H1 (cell line): ENCODE results near the gene C2. TPM values are rescaled to one million over a fixed set of nuclear protein-coding genes. Genes with fewer than 3 reads are reported as not detected.

Experiments used
- CTCF ChIA-PET: fragments of 300-600 bp; sonication (Branson Sonifier 250); formaldehyde crosslinking; loops from one replicate; lab custom pipeline; 2021; ENCODE audit not compliant: partially characterized antibody; lab: Charles Lee
- POLR2A ChIA-PET: fragments of 300-600 bp; sonication (Branson Sonifier 250); formaldehyde crosslinking; loops from one replicate; lab custom pipeline; 2021; ENCODE audit warnings: inconsistent platforms; ENCODE audit not compliant: partially characterized antibody; lab: Charles Lee
- DNase-seq, 2 experiments: peaks; one replicate each; pipeline versions ENCODE4 v3.0.0 to v3.0.0-alpha.2; 2010 to 2022; ENCODE audit warnings: low spot score in 2 of 2, low read depth in 1 of 2, mixed read lengths in 1 of 2
- FAIRE-seq: peaks from 2 replicates; lab custom pipeline; 2011; peaks lifted over from hg19 to GRCh38; lab: Jason Lieb, UNC
- H2AFZ ChIP-seq: 2 replicates; pipeline ENCODE4 v1.8.1; 2012; ENCODE audit warnings: low read length, inconsistent platforms
- H2AK5ac ChIP-seq: 2 replicates; pipeline ENCODE4 v1.6.1; 2013; ENCODE audit warnings: low read depth, low read length
- H2BK120ac ChIP-seq: replicated peaks from 2 replicates; pipeline ENCODE3; 2013; ENCODE audit warnings: low read depth, low read length, inconsistent platforms
- H2BK12ac ChIP-seq: 2 replicates; pipeline ENCODE4 v1.6.1; 2013; ENCODE audit warnings: low read depth, low read length
- H2BK15ac ChIP-seq: 2 replicates; pipeline ENCODE4 v1.6.1; 2013; ENCODE audit warnings: low read length
- H2BK20ac ChIP-seq: 2 replicates; pipeline ENCODE4 v1.6.1; 2013; ENCODE audit warnings: low read length
- H2BK5ac ChIP-seq: 2 replicates; pipeline ENCODE4 v1.6.1; 2013; ENCODE audit warnings: low read depth, low read length
- H3K14ac ChIP-seq: 2 replicates; pipeline ENCODE4 v1.6.1; 2013; ENCODE audit warnings: inconsistent platforms; ENCODE audit not compliant: insufficient read length
- H3K18ac ChIP-seq: 2 replicates; pipeline ENCODE4 v1.6.1; 2013; ENCODE audit warnings: low read length; ENCODE audit errors: extremely low read depth
- H3K23ac ChIP-seq: 2 replicates; pipeline ENCODE4 v1.6.1; 2013; ENCODE audit warnings: inconsistent platforms; ENCODE audit not compliant: insufficient read length
- H3K23me2 ChIP-seq: 2 replicates; pipeline ENCODE4 v1.6.1; 2013; ENCODE audit warnings: low read depth, low read length
- H3K27ac ChIP-seq: 2 replicates; pipeline ENCODE4 v1.6.1; 2011; ENCODE audit warnings: low read depth, low read length, inconsistent platforms
- H3K27me3 ChIP-seq, 4 experiments: replicated peaks in 1 of 4; 1 replicate in 1 of 4; 2 replicates in 3 of 4; pipeline versions ENCODE4 v1.6.1 to v1.8.1; 2011 to 2013; ENCODE audit warnings: low read length in 3 of 4, mild to moderate bottlenecking in 3 of 4, inconsistent platforms in 2 of 4, mixed read lengths in 2 of 4, moderate library complexity in 1 of 4; ENCODE audit not compliant: control insufficient read depth in 3 of 4, insufficient read depth in 3 of 4; ENCODE audit errors: extremely low read depth in 1 of 4
- H3K36me3 ChIP-seq, 4 experiments: 2 replicates each; pipeline versions ENCODE4 v1.6.1 to v1.8.1; 2011 to 2013; ENCODE audit warnings: mild to moderate bottlenecking in 4 of 4, low read length in 3 of 4, moderate library complexity in 2 of 4, control low read depth in 1 of 4, inconsistent platforms in 1 of 4; ENCODE audit not compliant: insufficient read depth in 4 of 4, control insufficient read depth in 2 of 4
- H3K4ac ChIP-seq: replicated peaks from 2 replicates; pipeline ENCODE3; 2013; ENCODE audit warnings: low read length, low read depth, mixed read lengths, inconsistent platforms; ENCODE audit not compliant: insufficient read length
- H3K4me1 ChIP-seq, 4 experiments: replicated peaks in 1 of 4; 1 replicate in 1 of 4; 2 replicates in 3 of 4; pipeline versions ENCODE4 v1.6.1 to v1.8.1; 2011 to 2013; ENCODE audit warnings: low read length in 3 of 4, inconsistent platforms in 2 of 4, mixed read lengths in 1 of 4; ENCODE audit not compliant: insufficient read depth in 4 of 4, control insufficient read depth in 3 of 4
- H3K4me2 ChIP-seq, 2 experiments: 2 replicates each; pipeline versions ENCODE4 v1.6.1 to v1.8.1; 2011 to 2013; ENCODE audit warnings: low read depth in 2 of 2, low read length in 2 of 2, control low read depth in 1 of 2, inconsistent platforms in 1 of 2, mild to moderate bottlenecking in 1 of 2; ENCODE audit not compliant: insufficient read depth in 1 of 2
- H3K4me3 ChIP-seq, 4 experiments: fragments of 200-600, 300-600 bp in 1 of 4; sonication (generic), shearing (Covaris generic), sonication (Bioruptor Twin) in 1 of 4; 2 replicates each; pipeline versions ENCODE4 v1.5.1 to v1.8.1; 2011 to 2016; ENCODE audit warnings: low read length in 4 of 4, low read depth in 3 of 4, control low read depth in 2 of 4, inconsistent platforms in 2 of 4, mild to moderate bottlenecking in 2 of 4, mixed read lengths in 1 of 4, moderate library complexity in 1 of 4; ENCODE audit not compliant: insufficient read depth in 2 of 4; ENCODE audit errors: extremely low read depth in 1 of 4
- H3K56ac ChIP-seq: replicated peaks from 2 replicates; pipeline ENCODE3; 2013; ENCODE audit warnings: low read depth, mild to moderate bottlenecking, mixed read lengths, low read length, inconsistent platforms; ENCODE audit not compliant: insufficient read length
- H3K79me1 ChIP-seq: 2 replicates; pipeline ENCODE4 v1.6.1; 2013; ENCODE audit warnings: low read depth, low read length, control low read depth
- H3K79me2 ChIP-seq, 2 experiments: 2 replicates each; pipeline versions ENCODE4 v1.6.1 to v1.8.1; 2012 to 2013; ENCODE audit warnings: low read length in 2 of 2, mild to moderate bottlenecking in 2 of 2, inconsistent platforms in 1 of 2; ENCODE audit not compliant: insufficient read depth in 2 of 2, control insufficient read depth in 1 of 2
- H3K9ac ChIP-seq, 4 experiments: replicated peaks in 1 of 4; 1 replicate in 1 of 4; 2 replicates in 3 of 4; pipeline versions ENCODE4 v1.6.1 to v1.8.1; 2011 to 2013; ENCODE audit warnings: low read depth in 3 of 4, low read length in 3 of 4, control low read depth in 2 of 4, mild to moderate bottlenecking in 2 of 4, moderate library complexity in 2 of 4, inconsistent platforms in 1 of 4; ENCODE audit errors: extremely low read depth in 1 of 4
- H3K9me3 ChIP-seq, 2 experiments: 2 replicates each; pipeline versions ENCODE4 v1.6.1 to v1.8.1; 2012 to 2013; ENCODE audit warnings: mild to moderate bottlenecking in 2 of 2, moderate library complexity in 2 of 2, control low read depth in 1 of 2, inconsistent platforms in 1 of 2, low read depth in 1 of 2, low read length in 1 of 2, mixed read lengths in 1 of 2; ENCODE audit not compliant: insufficient read depth in 2 of 2
- H4K20me1 ChIP-seq, 2 experiments: replicated peaks in 1 of 2; 2 replicates each; pipeline versions ENCODE3 to v1.8.1; 2011 to 2013; ENCODE audit warnings: inconsistent platforms in 2 of 2, low read length in 2 of 2, mild to moderate bottlenecking in 1 of 2; ENCODE audit not compliant: insufficient read depth in 2 of 2, control insufficient read depth in 1 of 2
- H4K5ac ChIP-seq: 2 replicates; pipeline ENCODE4 v1.6.1; 2013; ENCODE audit warnings: low read length, low read depth, mixed read lengths, inconsistent platforms; ENCODE audit not compliant: insufficient read length
- H4K8ac ChIP-seq: 2 replicates; pipeline ENCODE4 v1.8.0; 2013; ENCODE audit warnings: mild to moderate bottlenecking, moderate library complexity, low read length, inconsistent platforms; ENCODE audit not compliant: insufficient read depth; ENCODE audit errors: extremely low read depth
- H4K91ac ChIP-seq: replicated peaks from 2 replicates; pipeline ENCODE3; 2013; ENCODE audit warnings: low read length, mixed read lengths, inconsistent platforms; ENCODE audit not compliant: insufficient read length
- BRCA1 ChIP-seq: IDR thresholded peaks from 2 replicates; pipeline ENCODE4 v1.6.1; 2012; ENCODE audit warnings: low read depth, low read length, improper control_type of control experiment
- CBX8 ChIP-seq: fragments of 300-800, 300-1000 bp; sonication (generic); IDR thresholded peaks from 2 replicates; pipeline ENCODE4 v1.7.1; 2016; ENCODE audit warnings: low read depth, low read length, borderline replicate concordance
- HDAC2 ChIP-seq, 2 experiments: fragments of 300-600 bp in 1 of 2; sonication (generic) in 1 of 2; IDR thresholded peaks; 2 replicates each; pipeline ENCODE4 v1.6.1; 2011 to 2012; ENCODE audit warnings: low read depth in 2 of 2, low read length in 2 of 2, mild to moderate bottlenecking in 2 of 2, moderate library complexity in 2 of 2, borderline replicate concordance in 1 of 2, inconsistent platforms in 1 of 2
- HDAC6 ChIP-seq: IDR thresholded peaks from one replicate; pipeline ENCODE4 v1.7.1; 2012; ENCODE audit warnings: low read depth, mild to moderate bottlenecking, inconsistent platforms, low read length, moderate library complexity
- NRF1 ChIP-seq: IDR thresholded peaks from 2 replicates; pipeline ENCODE4 v1.6.1; 2011; ENCODE audit warnings: mild to moderate bottlenecking, low read depth, low read length, improper control_type of control experiment
- RAD21 ChIP-seq, 2 experiments: IDR thresholded peaks in 1 of 2; conservative IDR thresholded peaks in 1 of 2; 2 replicates each; pipeline ENCODE4 v1.6.1; 2011; ENCODE audit warnings: low read depth in 2 of 2, low read length in 2 of 2, improper control_type of control experiment in 1 of 2, inconsistent platforms in 1 of 2, mild to moderate bottlenecking in 1 of 2, moderate library complexity in 1 of 2
- RBBP5 ChIP-seq: IDR thresholded peaks from 2 replicates; pipeline ENCODE4 v1.7.1; 2012; ENCODE audit warnings: low read depth, mild to moderate bottlenecking, inconsistent platforms, low read length, moderate library complexity, borderline replicate concordance
- SAP30 ChIP-seq: fragments of 300-600 bp; sonication (generic); IDR thresholded peaks from 2 replicates; pipeline ENCODE4 v1.7.1; 2012; ENCODE audit warnings: low read length, moderate library complexity, mild to moderate bottlenecking, inconsistent platforms; ENCODE audit not compliant: insufficient read depth, insufficient replicate concordance
- SIN3A ChIP-seq, 2 experiments: IDR thresholded peaks in 1 of 2; conservative IDR thresholded peaks in 1 of 2; 2 replicates each; pipeline ENCODE4 v1.6.1; 2011 to 2012; ENCODE audit warnings: low read length in 2 of 2, improper control_type of control experiment in 1 of 2, low read depth in 1 of 2, mild to moderate bottlenecking in 1 of 2
- SP1 ChIP-seq: IDR thresholded peaks from 2 replicates; pipeline ENCODE4 v1.6.1; 2011; ENCODE audit warnings: low read depth, low read length
- SP4 ChIP-seq: IDR thresholded peaks from 2 replicates; pipeline ENCODE4 v1.6.1; 2012; ENCODE audit warnings: low read length, inconsistent platforms
- SUZ12 ChIP-seq: fragments of 200-600 bp; sonication (generic); IDR thresholded peaks from 2 replicates; pipeline ENCODE4 v1.6.1; 2012; ENCODE audit warnings: mild to moderate bottlenecking, inconsistent platforms, low read length, moderate library complexity, mixed read lengths
- YY1 ChIP-seq: IDR thresholded peaks from 2 replicates; pipeline ENCODE4 v1.6.1; 2011; ENCODE audit warnings: low read depth, mild to moderate bottlenecking, low read length
- WGBS, 2 experiments: shearing (Covaris generic) in 1 of 2; methylation state at CpG; one replicate each; pipeline versions ENCODE4 v1.1.6 to v1.1.7; 2013 to 2015; ENCODE audit warnings: low lambda C conversion rate in 2 of 2, mixed read lengths in 2 of 2, inconsistent platforms in 1 of 2, low coverage in 1 of 2, missing lambda C conversion rate in 1 of 2; ENCODE audit not compliant: insufficient replicate concordance in 2 of 2, insufficient coverage in 1 of 2, insufficient read length in 1 of 2; ENCODE audit errors: extremely low coverage in 1 of 2, missing lambda C conversion rate in 1 of 2; 5-methylcytosine and 5-hydroxymethylcytosine counted together
- polyA plus RNA-seq, 7 experiments: library from polyadenylated mRNA; depleted of rRNA in 3 of 7; stranded (reverse) in 5 of 7; unstranded in 2 of 7; fragments of >200 nt in 5 of 7; fragments of 200-250 nt in 2 of 7; gene quantifications; 1 replicate in 5 of 7; 2 replicates in 1 of 7; 4 replicates in 1 of 7; pipeline versions ENCODE4 v1.2.1 to v1.2.3, GENCODE V29; 2011 to 2013; ENCODE audit warnings: missing spikeins in 2 of 7, mixed read lengths in 2 of 7
- total RNA-seq: library from RNA; stranded (reverse); fragmentation: NEBNext Ultra II Directional; extraction: Animal tissue kit (Norgen Biotek cat#: 25700); gene quantifications from 2 replicates; pipeline ENCODE4 v1.2.1, GENCODE V29; 2021

C2 gene
- total and polyA plus RNA-seq, 2 of the 8 experiments (the other 6 are each of a cell fraction or from before 2014, with no cell fraction given) = 0.26 to 0.38 TPM

- Histone ChIP-seq H2AK5ac (no peak overlapping the region), H3K4me3 (no peak overlapping the region), H3K23ac (no peak overlapping the region), H3K56ac (no peak overlapping the region), H2BK15ac (no peak overlapping the region), H4K5ac (no peak overlapping the region), H2BK120ac (no peak overlapping the region), H3K27ac (no peak overlapping the region), H2BK20ac (no peak overlapping the region), H2BK5ac (no peak overlapping the region), H3K23me2 (0 out of 2 replicates have a peak, but pooled peaks cover 3% of the 10 kb centered on the region), H4K20me1 (peaks cover 5 to 15% of the 10 kb centered on the region in 2 experiments), H3K4me1 (peaks cover 0 to 4% (median 0%) of the 10 kb centered on the region in 4 experiments; a peak in 2 of 7 replicates), H3K18ac (no peak overlapping the region), H2AFZ (no peak overlapping the region), H3K79me2 (peaks cover 0 to 5% of the 10 kb centered on the region in 2 experiments; a peak in 1 of 4 replicates), H3K79me1 (no peaks in the 10 kb centered on the region; the same call in 1 of the 2 replicates), H3K14ac (no peak overlapping the region), H4K91ac (no peak overlapping the region), H3K4me2 (no peak overlapping the region), H2BK12ac (no peak overlapping the region), H3K9me3 (no peaks in the 10 kb centered on the region), H3K9ac (no peak overlapping the region), H3K36me3 (peaks cover 27 to 69% (median 60%) of the 10 kb centered on the region in 4 experiments), H3K27me3 (no peaks in the 10 kb centered on the region), H3K4ac (no peak overlapping the region), H4K8ac (no peak overlapping the region)
- POLR2A ChIA-PET = interaction anchor here (2.0 kb wide), 1 partner anchor 56 kb away, joined by 8 read pairs; no protein-coding TSS in a partner anchor
- no peak for FAIRE-seq
- no peak for DNase-seq
- CTCF ChIA-PET = interaction anchor here (0.7 to 0.8 kb wide), 2 partner anchors 16 to 30 kb away, joined by 3 read pairs; no protein-coding TSS in a partner anchor
- 95% methylated on average over 5 of the region's 6 CpGs; no CpG with 5 or more reads in 1 of the 2 experiments for WGBS, 2 experiments
- no peak for TF ChIP-seq CBX8
- no peak for TF ChIP-seq SIN3A (conservative IDR thresholded peaks at IDR 0.05 in 1 of 2, IDR thresholded peaks at IDR 0.05 in 1 of 2; ENCODE audit: low read depth in 1 of 2, low read length in 2 of 2)
- no peak for TF ChIP-seq BRCA1
- TF ChIP-seq SAP30 = no peak
- no peak for TF ChIP-seq RAD21 (IDR thresholded peaks at IDR 0.05 in 1 of 2, conservative IDR thresholded peaks at IDR 0.05 in 1 of 2; ENCODE audit: low read depth in 2 of 2, low read length in 2 of 2)
- no peak for TF ChIP-seq SP4
- TF ChIP-seq HDAC2 (IDR thresholded peaks at IDR 0.05; ENCODE audit: borderline replicate concordance in 1 of 2, low read depth in 2 of 2, low read length in 2 of 2) = no peak
- no peak for TF ChIP-seq YY1
- no peak for TF ChIP-seq SUZ12
- TF ChIP-seq HDAC6 = no peak
- TF ChIP-seq NRF1 = no peak
- TF ChIP-seq RBBP5 = no peak
- no peak for TF ChIP-seq SP1
Observed at GRCh38 chr6:31892821-31893220, 34.7 kb upstream of the C2 start.
